Measurements from ENCODE around the gene GTF2I.
"Not testable (repeated sequence)": the region's sequence is repeated elsewhere in the genome, so short reads cannot be mapped to it uniquely, and the experiment has no call there.

GTF2I gene

GRCh38 chr7:74717889-74718288 is 60.4 kb downstream of the GTF2I start:
- no peak for DNase-seq (ENCODE audit: low spot score)

GRCh38 chr7:74718336-74718735 is 60.8 kb downstream of the GTF2I start:
- no peak for DNase-seq (ENCODE audit: low spot score)

- DNase-seq (ENCODE audit: low spot score): no peak
Measured at GRCh38 chr7:74722153-74722552, 64.6 kb downstream of the GTF2I start.

- DNase-seq (ENCODE audit: low spot score): no peak
Measured at GRCh38 chr7:74725840-74726239, 68.3 kb downstream of the GTF2I start.

GRCh38 chr7:74726309-74727101 is 69.0 kb downstream of the GTF2I start:
- DNase-seq (ENCODE audit: low spot score): no peak

- DNase-seq (ENCODE audit: low spot score): not testable (repeated sequence)
Measured at GRCh38 chr7:74728686-74729085, 71.2 kb downstream of the GTF2I start.

- DNase-seq (ENCODE audit: low spot score): not testable (repeated sequence)
Measured at GRCh38 chr7:74730186-74730585, 72.7 kb downstream of the GTF2I start.

GRCh38 chr7:74739974-74740703 is 82.6 kb downstream of the GTF2I start:
- DNase-seq (ENCODE audit: low spot score): not testable (repeated sequence)

- not testable (repeated sequence) for DNase-seq (ENCODE audit: low spot score)
Measured at GRCh38 chr7:74743936-74744557, 86.5 kb downstream of the GTF2I start.

GRCh38 chr7:74753921-74754482 is 96.5 kb downstream of the GTF2I start:
- not testable (repeated sequence) for DNase-seq (ENCODE audit: low spot score)

- not testable (repeated sequence) for DNase-seq (ENCODE audit: low spot score)
Measured at GRCh38 chr7:74756673-74757072, 99.2 kb downstream of the GTF2I start.

- DNase-seq (ENCODE audit: low spot score): not testable (repeated sequence)
Measured at GRCh38 chr7:74758268-74758667, 100.8 kb downstream of the GTF2I start.

GRCh38 chr7:74758982-74759381 is 101.5 kb downstream of the GTF2I start:
- not testable (repeated sequence) for DNase-seq (ENCODE audit: low spot score)

- DNase-seq (ENCODE audit: low spot score): not testable (repeated sequence)
Measured at GRCh38 chr7:74765205-74765918, 107.8 kb downstream of the GTF2I start.

- DNase-seq (ENCODE audit: low spot score): not testable (repeated sequence)
Measured at GRCh38 chr7:74766509-74766908, 109.0 kb downstream of the GTF2I start.

GRCh38 chr7:74766991-74767390 is 109.5 kb downstream of the GTF2I start:
- DNase-seq (ENCODE audit: low spot score): not testable (repeated sequence)

GRCh38 chr7:74770062-74770461 is 112.5 kb downstream of the GTF2I start:
- DNase-seq (ENCODE audit: low spot score): not testable (repeated sequence)

- DNase-seq (ENCODE audit: low spot score): not testable (repeated sequence)
Measured at GRCh38 chr7:74772093-74772492, 114.6 kb downstream of the GTF2I start.

- DNase-seq (ENCODE audit: low spot score): not testable (repeated sequence)
Measured at GRCh38 chr7:74773760-74774750, 116.5 kb downstream of the GTF2I start, which contains the start of gene NCF1. Gene NCF1 (plus strand): TSS chr7:74774011. CDS start chr7:74774032, 21 bp downstream.

- DNase-seq (ENCODE audit: low spot score): not testable (repeated sequence)
Measured at GRCh38 chr7:74775111-74775510, 117.6 kb downstream of the GTF2I start.

Data from iPS-NIHi11 (cell line).